ENCODE measurements around the gene CHRNA9.

- TF ChIP-seq CTCF (IDR thresholded peaks at IDR 0.05) (no peak), EZH2 (IDR thresholded peaks at IDR 0.05; ENCODE audit: borderline replicate concordance, insufficient read depth, low read depth, low read length, poor library complexity, severe bottlenecking) (no peak)
Measured at GRCh38 chr4:40365766-40366165, 30.6 kb downstream of the CHRNA9 start.
